IgD-negative memory B cell (primary cell): ENCODE measurements around the gene KCNMA1. TPM values are rescaled to one million over a fixed set of nuclear protein-coding genes. Genes with fewer than 3 reads are reported as not detected.
A peak's percentile ranks its signal among the peaks of the same experiment; 100 is the strongest.

ENCODE experiments used
- H3K27ac Mint-ChIP-seq, 3 donors: one replicate each; pipeline ENCODE4 v1.8.0; 2020 to 2022; ENCODE audit warnings: mild to moderate bottlenecking in 3 of 3, mixed read lengths in 3 of 3, moderate library complexity in 1 of 3
- H3K27me3 Mint-ChIP-seq: one replicate; pipeline ENCODE4 v1.8.0; 2021; ENCODE audit warnings: mixed read lengths
- H3K36me3 Mint-ChIP-seq: one replicate; pipeline ENCODE4 v1.8.0; 2020; ENCODE audit warnings: mild to moderate bottlenecking, mixed read lengths
- H3K4me1 Mint-ChIP-seq, 3 donors: one replicate each; pipeline ENCODE4 v1.8.0; 2020 to 2022; ENCODE audit warnings: mixed read lengths in 3 of 3, mild to moderate bottlenecking in 1 of 3
- H3K4me3 Mint-ChIP-seq, 4 donors: one replicate each; pipeline ENCODE4 v1.8.0; 2020 to 2022; ENCODE audit warnings: mild to moderate bottlenecking in 4 of 4, mixed read lengths in 4 of 4, moderate library complexity in 3 of 4
- H3K9me3 Mint-ChIP-seq, 3 donors: one replicate each; pipeline ENCODE4 v1.8.0; 2020 to 2021; ENCODE audit warnings: mixed read lengths in 3 of 3, mild to moderate bottlenecking in 1 of 3
- polyA plus RNA-seq: library from polyadenylated mRNA; unstranded; fragments of 300-500 nt; fragmentation: Illumina TruSeq; gene quantifications from one replicate; pipeline ENCODE4 v1.2.3, GENCODE V29; 2021

Gene KCNMA1
- polyA plus RNA-seq, 1 donor from 2014 or later, result 5.5 TPM

GRCh38 chr10:77308084-77308732 is 329.4 kb downstream of the KCNMA1 start:
- no peak overlapping the region for H3K27ac Mint-ChIP-seq
- no peaks in the 10 kb centered on the region for H3K4me1 Mint-ChIP-seq
- H3K27me3 Mint-ChIP-seq, result peaks cover 4% of the 10 kb centered on the region
- no peak overlapping the region for H3K4me3 Mint-ChIP-seq
- H3K9me3 Mint-ChIP-seq, result no peaks in the 10 kb centered on the region
- H3K36me3 Mint-ChIP-seq, result peaks cover 2% of the 10 kb centered on the region

- H3K4me3 Mint-ChIP-seq, result no peak overlapping the region
- H3K4me1 Mint-ChIP-seq, result no peaks in the 10 kb centered on the region
- H3K27me3 Mint-ChIP-seq, result peaks cover 6% of the 10 kb centered on the region
- peaks cover 2% of the 10 kb centered on the region for H3K36me3 Mint-ChIP-seq
- no peak overlapping the region for H3K27ac Mint-ChIP-seq
- peaks cover 0 to 7% (median 3%) of the 10 kb centered on the region in 3 donors for H3K9me3 Mint-ChIP-seq
Observed at GRCh38 chr10:77306666-77307065, 330.9 kb downstream of the KCNMA1 start.

GRCh38 chr10:77305650-77306632 is 331.7 kb downstream of the KCNMA1 start:
- peaks cover 2% of the 10 kb centered on the region for H3K36me3 Mint-ChIP-seq
- H3K4me1 Mint-ChIP-seq, result no peaks in the 10 kb centered on the region
- H3K4me3 Mint-ChIP-seq, result no peak overlapping the region
- H3K27me3 Mint-ChIP-seq, result peaks cover 6% of the 10 kb centered on the region
- peaks cover 0 to 7% (median 3%) of the 10 kb centered on the region in 3 donors for H3K9me3 Mint-ChIP-seq
- H3K27ac Mint-ChIP-seq, result no peak overlapping the region

- H3K4me3 Mint-ChIP-seq, result no peak overlapping the region
- H3K27me3 Mint-ChIP-seq, result peaks cover 6% of the 10 kb centered on the region
- no peak overlapping the region for H3K27ac Mint-ChIP-seq
- H3K9me3 Mint-ChIP-seq, result peaks cover 0 to 7% (median 3%) of the 10 kb centered on the region in 3 donors
- H3K4me1 Mint-ChIP-seq, result peaks cover 0 to 2% (median 0%) of the 10 kb centered on the region in 3 donors
- H3K36me3 Mint-ChIP-seq, result peaks cover 2% of the 10 kb centered on the region
Observed at GRCh38 chr10:77304192-77304591, 333.4 kb downstream of the KCNMA1 start.

GRCh38 chr10:77301305-77301730 is 336.3 kb downstream of the KCNMA1 start:
- Mint-ChIP-seq H3K4me1 (peaks cover 0 to 2% (median 0%) of the 10 kb centered on the region in 3 donors), H3K4me3 (no peak overlapping the region), H3K36me3 (peaks cover 2% of the 10 kb centered on the region), H3K27me3 (peaks cover 7% of the 10 kb centered on the region), H3K27ac (no peak overlapping the region), H3K9me3 (peaks cover 0 to 7% (median 3%) of the 10 kb centered on the region in 3 donors)

GRCh38 chr10:77300682-77301302 is 336.8 kb downstream of the KCNMA1 start:
- Mint-ChIP-seq H3K36me3 (peaks cover 2% of the 10 kb centered on the region), H3K27ac (no peak overlapping the region), H3K4me1 (peaks cover 0 to 2% (median 0%) of the 10 kb centered on the region in 3 donors), H3K27me3 (peaks cover 9% of the 10 kb centered on the region), H3K9me3 (peaks cover 0 to 7% (median 3%) of the 10 kb centered on the region in 3 donors), H3K4me3 (no peak overlapping the region)

- no peak overlapping the region for H3K4me3 Mint-ChIP-seq
- peaks cover 0 to 7% (median 3%) of the 10 kb centered on the region in 3 donors for H3K9me3 Mint-ChIP-seq
- no peaks in the 10 kb centered on the region for H3K36me3 Mint-ChIP-seq
- no peak overlapping the region for H3K27ac Mint-ChIP-seq
- H3K4me1 Mint-ChIP-seq, result peaks cover 0 to 2% (median 0%) of the 10 kb centered on the region in 3 donors
- H3K27me3 Mint-ChIP-seq, result peaks cover 6% of the 10 kb centered on the region
Observed at GRCh38 chr10:77299320-77299719, 338.3 kb downstream of the KCNMA1 start.

GRCh38 chr10:77297393-77297739 is 340.2 kb downstream of the KCNMA1 start:
- Mint-ChIP-seq H3K9me3 (peaks cover 0 to 2% (median 0%) of the 10 kb centered on the region in 3 donors), H3K4me3 (no peak overlapping the region), H3K27ac (no peak overlapping the region), H3K27me3 (peaks cover 3% of the 10 kb centered on the region), H3K36me3 (no peaks in the 10 kb centered on the region), H3K4me1 (peaks cover 0 to 4% (median 4%) of the 10 kb centered on the region in 3 donors)

- Mint-ChIP-seq H3K9me3 (no peaks in the 10 kb centered on the region), H3K27ac (no peak overlapping the region), H3K4me1 (peaks cover 0 to 4% (median 4%) of the 10 kb centered on the region in 3 donors), H3K4me3 (no peak overlapping the region), H3K36me3 (no peaks in the 10 kb centered on the region), H3K27me3 (peaks cover 3% of the 10 kb centered on the region)
Observed at GRCh38 chr10:77296534-77297392, 340.8 kb downstream of the KCNMA1 start.

GRCh38 chr10:77293773-77294172 is 343.8 kb downstream of the KCNMA1 start:
- H3K36me3 Mint-ChIP-seq, result peaks cover 1% of the 10 kb centered on the region
- peaks cover 4% of the 10 kb centered on the region for H3K27me3 Mint-ChIP-seq
- H3K27ac Mint-ChIP-seq, result no peak overlapping the region
- no peaks in the 10 kb centered on the region for H3K9me3 Mint-ChIP-seq
- peaks cover 0 to 4% (median 3%) of the 10 kb centered on the region in 3 donors for H3K4me1 Mint-ChIP-seq
- H3K4me3 Mint-ChIP-seq, result no peak overlapping the region

GRCh38 chr10:77293347-77293746 is 344.3 kb downstream of the KCNMA1 start:
- H3K36me3 Mint-ChIP-seq, result peaks cover 1% of the 10 kb centered on the region
- peaks cover 4% of the 10 kb centered on the region for H3K27me3 Mint-ChIP-seq
- H3K4me3 Mint-ChIP-seq, result no peak overlapping the region

GRCh38 chr10:77291596-77292505 is 345.8 kb downstream of the KCNMA1 start:
- H3K4me1 Mint-ChIP-seq, result peaks cover 0 to 4% (median 3%) of the 10 kb centered on the region in 3 donors
- peaks cover 1% of the 10 kb centered on the region for H3K36me3 Mint-ChIP-seq
- H3K27me3 Mint-ChIP-seq, result peaks cover 4% of the 10 kb centered on the region
- no peak overlapping the region for H3K4me3 Mint-ChIP-seq
- H3K9me3 Mint-ChIP-seq, result no peaks in the 10 kb centered on the region
- H3K27ac Mint-ChIP-seq, result peak overlapping the region in 1 of 3 donors; percentile 33

More at GRCh38 chr10:77293347-77293746, 344.3 kb downstream of the KCNMA1 start:
- Mint-ChIP-seq H3K4me1 (peaks cover 0 to 4% (median 3%) of the 10 kb centered on the region in 3 donors), H3K9me3 (no peaks in the 10 kb centered on the region), H3K27ac (no peak overlapping the region)

- Mint-ChIP-seq H3K9me3 (no peaks in the 10 kb centered on the region), H3K4me3 (no peak overlapping the region), H3K27me3 (peaks cover 1% of the 10 kb centered on the region), H3K27ac (no peak overlapping the region), H3K36me3 (peaks cover 1% of the 10 kb centered on the region), H3K4me1 (peaks cover 0 to 4% (median 3%) of the 10 kb centered on the region in 3 donors)
Observed at GRCh38 chr10:77290528-77291155, 347.0 kb downstream of the KCNMA1 start.
